HFFc6 (cell line): ENCODE measurements around the gene VPS54. TPM values are rescaled to one million over a fixed set of nuclear protein-coding genes. Genes with fewer than 3 reads are reported as not detected.
A peak's percentile ranks its signal among the peaks of the same experiment; 100 is the strongest.

Experiments used
- DNase-seq: peaks from one replicate; pipeline ENCODE4 v3.0.0-alpha.2; 2018
- H3K27ac Mint-ChIP-seq: 2 replicates; pipeline ENCODE4 v1.8.0; 2020; ENCODE audit warnings: mild to moderate bottlenecking, mixed read lengths
- H3K27me3 Mint-ChIP-seq: 2 replicates; pipeline ENCODE4 v1.8.0; 2021; ENCODE audit warnings: mild to moderate bottlenecking, moderate library complexity, mixed read lengths; ENCODE audit not compliant: insufficient read depth
- H3K36me3 Mint-ChIP-seq: 2 replicates; pipeline ENCODE4 v1.8.0; 2021; ENCODE audit warnings: low read depth, mixed read lengths
- H3K4me1 Mint-ChIP-seq: 2 replicates; pipeline ENCODE4 v1.8.0; 2020; ENCODE audit warnings: low read depth, mixed read lengths
- H3K4me3 Mint-ChIP-seq: 2 replicates; pipeline ENCODE4 v1.8.0; 2020; ENCODE audit warnings: mild to moderate bottlenecking, moderate library complexity, mixed read lengths
- H3K9me3 Mint-ChIP-seq: 2 replicates; pipeline ENCODE4 v1.8.0; 2020; ENCODE audit warnings: mild to moderate bottlenecking, mixed read lengths
- total RNA-seq, 6 experiments: library from RNA; stranded (reverse); fragmentation: NEBNext Ultra II Directional; extraction: Animal tissue kit (Norgen Biotek cat#: 25700); gene quantifications; 2 replicates in 1 of 6; 3 replicates in 5 of 6; pipeline ENCODE4 v1.2.3, GENCODE V29; 2021
- TF ChIP-seq, protein P1 (sequence below): fragments of 200-600 bp; sonication (generic); IDR thresholded peaks from 2 replicates; pipeline ENCODE4 v1.5.0; 2021; ENCODE audit warnings: antibody characterized with exemption, mild to moderate bottlenecking

Gene VPS54
- total RNA-seq, 6 experiments from 2014 or later = 12.9 to 17.7 (median 15.0) TPM

DNA sequence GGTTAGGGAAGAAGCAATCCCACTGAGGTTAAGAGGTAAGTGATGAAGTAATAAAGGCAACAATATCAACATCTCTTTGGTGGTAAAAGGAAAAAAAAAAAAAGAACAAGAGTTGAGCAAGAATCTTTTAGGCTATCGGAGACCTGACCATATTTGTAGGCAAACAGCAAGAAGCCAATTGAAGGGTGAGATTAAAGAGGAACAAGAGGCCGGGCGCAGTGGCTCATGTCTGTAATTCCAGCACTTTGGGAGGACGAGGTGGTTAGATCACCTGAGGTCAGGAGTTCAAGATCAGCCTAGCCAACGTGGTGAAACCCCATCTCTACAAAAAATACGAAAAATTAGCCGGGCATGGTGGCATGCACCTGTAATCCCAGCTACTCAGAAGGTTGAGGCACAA is 11.3 kb downstream of the VPS54 start:
- Mint-ChIP-seq H3K4me3 (no peak overlapping the region), H3K27me3 (no peaks in the 10 kb centered on the region), H3K4me1 (peaks cover 14% of the 10 kb centered on the region), H3K9me3 (no peaks in the 10 kb centered on the region), H3K27ac (no peak overlapping the region), H3K36me3 (peaks cover 6% of the 10 kb centered on the region; the same call in 1 of the 2 replicates)
- TF ChIP-seq, protein P1, sequence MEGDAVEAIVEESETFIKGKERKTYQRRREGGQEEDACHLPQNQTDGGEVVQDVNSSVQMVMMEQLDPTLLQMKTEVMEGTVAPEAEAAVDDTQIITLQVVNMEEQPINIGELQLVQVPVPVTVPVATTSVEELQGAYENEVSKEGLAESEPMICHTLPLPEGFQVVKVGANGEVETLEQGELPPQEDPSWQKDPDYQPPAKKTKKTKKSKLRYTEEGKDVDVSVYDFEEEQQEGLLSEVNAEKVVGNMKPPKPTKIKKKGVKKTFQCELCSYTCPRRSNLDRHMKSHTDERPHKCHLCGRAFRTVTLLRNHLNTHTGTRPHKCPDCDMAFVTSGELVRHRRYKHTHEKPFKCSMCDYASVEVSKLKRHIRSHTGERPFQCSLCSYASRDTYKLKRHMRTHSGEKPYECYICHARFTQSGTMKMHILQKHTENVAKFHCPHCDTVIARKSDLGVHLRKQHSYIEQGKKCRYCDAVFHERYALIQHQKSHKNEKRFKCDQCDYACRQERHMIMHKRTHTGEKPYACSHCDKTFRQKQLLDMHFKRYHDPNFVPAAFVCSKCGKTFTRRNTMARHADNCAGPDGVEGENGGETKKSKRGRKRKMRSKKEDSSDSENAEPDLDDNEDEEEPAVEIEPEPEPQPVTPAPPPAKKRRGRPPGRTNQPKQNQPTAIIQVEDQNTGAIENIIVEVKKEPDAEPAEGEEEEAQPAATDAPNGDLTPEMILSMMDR = no peak
- DNase-seq = no peak

DNA sequence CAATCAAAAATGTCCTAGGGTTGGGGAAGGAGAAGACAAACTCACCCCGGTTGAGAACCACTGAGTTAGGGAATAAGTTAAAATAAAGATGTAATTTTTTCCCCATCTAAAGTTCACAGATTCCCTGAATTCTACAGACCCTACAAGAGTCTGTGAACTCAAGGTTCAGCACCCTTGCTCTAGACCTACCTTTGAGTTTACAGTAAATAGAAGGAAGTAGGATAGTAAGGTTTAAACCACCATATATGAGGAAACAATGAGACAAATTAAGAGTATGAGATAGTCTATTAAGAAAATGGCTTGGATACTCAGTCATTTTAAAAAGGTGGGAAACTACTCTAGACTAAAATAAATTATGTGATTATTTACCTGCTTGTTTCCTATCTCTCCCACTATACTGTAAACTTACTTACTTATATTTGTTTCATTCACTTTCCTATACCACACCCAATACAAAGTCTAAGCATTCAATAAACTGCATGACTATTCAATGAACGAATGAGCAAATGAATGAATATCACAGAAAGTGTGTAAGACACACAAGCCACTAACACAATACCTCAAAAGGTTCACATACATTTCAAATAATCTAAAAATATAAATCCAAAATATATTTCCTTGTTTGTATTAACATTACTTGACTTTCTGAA is 13.4 kb downstream of the VPS54 start:
- no peak for DNase-seq
- TF ChIP-seq, protein P1 = no peak
- Mint-ChIP-seq H3K9me3 (no peaks in the 10 kb centered on the region), H3K4me1 (no peaks in the 10 kb centered on the region), H3K27me3 (no peaks in the 10 kb centered on the region), H3K4me3 (no peak overlapping the region), H3K36me3 (peaks cover 11% of the 10 kb centered on the region; the same call in 1 of the 2 replicates), H3K27ac (no peak overlapping the region)

DNA sequence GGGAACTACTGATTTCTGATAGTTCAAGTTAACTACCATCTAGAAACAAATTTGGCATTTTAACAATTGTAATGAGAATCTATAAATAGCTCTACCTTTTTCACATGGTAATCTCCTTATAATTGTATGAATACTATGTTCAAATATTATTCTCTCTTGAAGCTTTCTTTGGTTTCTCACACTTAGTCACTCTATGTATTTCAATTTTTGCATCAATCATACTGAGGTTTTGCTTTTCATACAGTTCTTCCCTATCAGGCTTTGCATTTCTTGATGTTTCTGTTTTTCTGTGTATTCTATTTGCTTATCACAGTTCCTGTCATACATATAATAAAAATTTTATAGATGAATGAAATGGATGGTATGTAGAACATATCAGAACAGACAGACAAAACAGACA is 16.0 kb downstream of the VPS54 start:
- H3K27me3 Mint-ChIP-seq = no peaks in the 10 kb centered on the region; the same call in 1 of the 2 replicates
- TF ChIP-seq, protein P1 = no peak
- DNase-seq = no peak
- H3K4me3 Mint-ChIP-seq = no peak overlapping the region
- no peaks in the 10 kb centered on the region for H3K4me1 Mint-ChIP-seq
- H3K27ac Mint-ChIP-seq = no peak overlapping the region
- H3K9me3 Mint-ChIP-seq = peaks cover 5% of the 10 kb centered on the region
- H3K36me3 Mint-ChIP-seq = peaks cover 30% of the 10 kb centered on the region

DNA sequence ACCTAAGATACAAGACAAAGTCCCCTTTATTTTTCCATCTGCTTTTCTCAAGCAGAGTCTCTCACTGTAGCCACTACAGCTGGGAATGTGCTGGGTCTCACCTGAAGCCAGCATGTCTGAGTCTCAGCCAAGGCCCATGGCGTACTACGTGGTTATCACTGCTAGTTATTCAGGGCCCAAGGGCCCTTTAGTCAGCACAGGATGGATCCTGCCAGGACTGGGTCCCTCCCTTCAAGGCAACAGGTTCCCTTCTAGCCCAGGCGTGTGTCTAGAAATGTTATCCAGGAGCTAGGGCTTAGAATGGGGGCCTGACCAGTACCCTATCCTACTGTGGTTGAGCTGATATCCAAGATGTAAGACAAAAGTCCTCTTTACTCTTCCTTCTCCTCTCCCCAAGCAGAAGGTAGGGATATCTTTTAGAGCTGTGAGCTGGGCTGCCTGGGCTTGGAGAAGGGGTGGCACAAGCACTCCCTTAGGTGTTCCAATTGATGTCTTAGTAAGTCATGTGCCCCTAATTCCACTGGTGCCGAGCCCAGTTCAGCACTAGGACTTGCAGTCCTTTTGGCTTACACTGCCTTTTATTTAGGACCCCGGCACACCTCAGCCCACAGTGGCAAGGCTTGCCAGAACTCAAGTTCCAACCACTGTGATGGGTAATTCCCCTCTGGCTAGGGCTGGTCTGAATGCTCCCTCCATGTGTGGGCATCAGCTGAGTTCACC is 17.7 kb downstream of the VPS54 start:
- Mint-ChIP-seq H3K4me3 (no peak overlapping the region), H3K9me3 (peaks cover 21% of the 10 kb centered on the region), H3K27me3 (no peaks in the 10 kb centered on the region; the same call in 1 of the 2 replicates), H3K4me1 (no peaks in the 10 kb centered on the region), H3K27ac (no peak overlapping the region), H3K36me3 (peaks cover 40% of the 10 kb centered on the region)
- no peak for DNase-seq
- TF ChIP-seq, protein P1 = no peak

DNA sequence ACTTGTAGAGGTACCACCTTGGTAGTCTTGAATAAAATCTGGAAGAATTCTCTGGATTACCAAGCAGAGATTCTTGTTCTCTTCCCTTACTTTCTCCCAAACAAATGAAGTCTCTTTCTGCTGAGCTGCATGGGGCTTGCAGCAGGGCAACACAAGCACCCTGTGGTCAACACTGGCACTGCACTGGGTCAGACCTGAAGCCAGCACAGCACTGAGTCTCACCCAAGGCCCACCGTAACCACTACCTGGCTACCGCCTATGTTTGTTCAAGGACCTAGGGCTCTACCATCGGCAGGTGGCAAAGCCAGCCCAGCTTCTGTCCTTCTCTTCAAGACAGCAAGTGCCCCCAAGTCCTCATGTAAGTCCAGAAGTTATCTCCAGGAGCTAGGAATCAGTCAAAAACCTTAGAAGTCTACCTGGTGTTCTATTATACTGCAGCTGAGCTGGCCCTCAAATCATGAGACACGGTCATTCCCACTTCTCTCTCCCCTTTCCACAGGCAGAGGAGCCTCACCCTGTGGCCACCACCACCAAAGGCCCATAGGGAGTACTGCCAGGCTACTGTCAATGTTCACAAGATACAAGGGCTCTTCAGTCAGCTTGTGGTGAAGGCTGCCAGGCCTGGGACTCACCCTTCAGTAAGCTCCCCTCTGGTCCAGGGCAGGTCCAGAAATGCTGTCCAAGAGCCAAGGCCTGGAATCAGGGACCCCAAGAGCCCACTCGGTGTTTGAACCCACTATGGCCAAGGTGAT is 18.4 kb downstream of the VPS54 start:
- Mint-ChIP-seq H3K9me3 (peaks cover 21% of the 10 kb centered on the region), H3K36me3 (peaks cover 47% of the 10 kb centered on the region), H3K4me3 (no peak overlapping the region), H3K27ac (no peak overlapping the region), H3K4me1 (no peaks in the 10 kb centered on the region), H3K27me3 (no peaks in the 10 kb centered on the region; the same call in 1 of the 2 replicates)
- DNase-seq = no peak
- TF ChIP-seq, protein P1 = peak; percentile 38
